Gastrocnemius medialis (tissue), 4 donors: ENCODE measurements around the gene MESP2. TPM values are rescaled to one million over a fixed set of nuclear protein-coding genes. Genes with fewer than 3 reads are reported as not detected.

Experiments
- ATAC-seq, 2 donors: fragments of 150-250 bp; one replicate each; pipeline ENCODE4 v1.9.1; 2016
- DNase-seq, 2 donors: peaks; one replicate each; pipeline ENCODE4 v3.0.0-alpha.2; 2019
- H3K27ac ChIP-seq, 4 donors: fragments of 200-600 bp; sonication (generic); 1 replicate in 1 of 4; 2 replicates in 3 of 4; pipeline ENCODE4 v1.5.1; 2016 to 2018; ENCODE audit warnings: mild to moderate bottlenecking in 2 of 4, moderate library complexity in 1 of 4
- H3K27me3 ChIP-seq, 3 donors: fragments of 200-600 bp; sonication (generic) in 2 of 3; 1 replicate in 1 of 3; 2 replicates in 2 of 3; pipeline versions ENCODE4 v1.5.1 to v1.6.0; 2016 to 2019; ENCODE audit warnings: mild to moderate bottlenecking in 1 of 3, moderate library complexity in 1 of 3
- H3K36me3 ChIP-seq, 2 donors: fragments of 200-600 bp; sonication (generic) in 1 of 2; one replicate each; pipeline ENCODE4 v1.5.1; 2017 to 2018
- H3K4me1 ChIP-seq, 2 donors: fragments of 200-600 bp; sonication (generic) in 1 of 2; one replicate each; pipeline ENCODE4 v1.5.1; 2016 to 2017; ENCODE audit warnings: mild to moderate bottlenecking in 2 of 2
- H3K4me3 ChIP-seq, 4 donors: fragments of 200-600 bp; sonication (generic) in 3 of 4; 1 replicate in 1 of 4; 2 replicates in 3 of 4; pipeline ENCODE4 v1.5.1; 2016 to 2019; ENCODE audit warnings: mild to moderate bottlenecking in 2 of 4
- H3K9me3 ChIP-seq, 3 donors: fragments of 200-600 bp; sonication (generic) in 2 of 3; 1 replicate in 1 of 3; 2 replicates in 2 of 3; pipeline ENCODE4 v1.5.1; 2016 to 2019
- POLR2A ChIP-seq, 2 donors: fragments of 450-650 bp; IDR thresholded peaks; one replicate each; pipeline ENCODE4 v1.6.1; 2017; ENCODE audit warnings: antibody characterized with exemption in 2 of 2, mild to moderate bottlenecking in 2 of 2, moderate library complexity in 2 of 2
- in situ Hi-C, 4 donors: fragments of 200-750 bp; cut with MboI; loops; one replicate each; pipeline versions ENCODE4 v1.15.0 to v1.8.0; 2017; ENCODE audit warnings: low sequenced_read_pairs in 4 of 4
- intact Hi-C: fragments of 100-400 bp; cut with DNase I; formaldehyde crosslinking; loops from one replicate; pipeline ENCODE4 v1.15.1; 2023; ENCODE audit warnings: low total_unique reads
- total RNA-seq, 4 donors: library from RNA; depleted of rRNA; stranded (reverse); fragments of >200 nt; gene quantifications; one replicate each; pipeline versions ENCODE4 v1.1.0 to v1.2.3, GENCODE V29; 2016
- TF ChIP-seq, protein P1 (sequence below), 5 experiments: fragments of 450-650 bp in 3 of 5; fragments of 200-600 bp in 2 of 5; sonication (generic) in 2 of 5; IDR thresholded peaks in 4 of 5; conservative IDR thresholded peaks in 1 of 5; 1 replicate in 4 of 5; 2 replicates in 1 of 5; pipeline ENCODE4 v1.5.1; 2016 to 2019; ENCODE audit warnings: antibody characterized with exemption in 5 of 5, mild to moderate bottlenecking in 3 of 5, moderate library complexity in 3 of 5

MESP2 gene
- total RNA-seq, 4 donors from 2014 or later = not detected

DNA sequence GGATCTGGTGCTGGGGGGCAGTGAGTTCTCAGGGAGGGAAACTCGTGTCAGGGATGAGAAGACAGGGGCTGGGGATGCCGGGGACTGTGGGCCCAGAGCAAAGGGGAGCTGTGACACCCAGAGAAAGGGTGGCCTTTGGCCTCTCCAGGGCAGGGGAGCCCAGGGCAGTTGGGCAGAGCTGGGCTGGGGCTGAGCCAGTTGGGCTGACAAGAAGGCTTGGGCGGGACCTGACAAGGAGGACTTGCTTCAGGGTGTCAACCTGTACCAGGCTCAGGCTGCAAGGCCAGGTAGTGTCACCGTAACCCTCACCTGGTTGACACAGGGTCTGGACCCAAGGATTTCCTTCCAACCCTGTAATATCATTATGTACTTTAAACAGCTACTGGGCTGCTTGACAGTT, 51.7 kb downstream of the MESP2 start:
- intact Hi-C loops = no loop called here
- peaks cover 10 to 14% of the 10 kb centered on the region in 2 donors for H3K4me1 ChIP-seq
- H3K27me3 ChIP-seq = peaks cover 0 to 2% (median 0%) of the 10 kb centered on the region in 3 donors
- H3K27ac ChIP-seq = peak overlapping the region in 1 of 4 donors; percentile 62
- H3K9me3 ChIP-seq = no peaks in the 10 kb centered on the region
- H3K4me3 ChIP-seq = no peak overlapping the region
- in situ Hi-C loops = no loop called here
- DNase-seq (no peak), ATAC-seq (no peak)
- H3K36me3 ChIP-seq = peaks cover 0 to 7% of the 10 kb centered on the region in 2 donors
- TF ChIP-seq POLR2A (IDR thresholded peaks at IDR 0.05) = no peak
- TF ChIP-seq, protein P1, sequence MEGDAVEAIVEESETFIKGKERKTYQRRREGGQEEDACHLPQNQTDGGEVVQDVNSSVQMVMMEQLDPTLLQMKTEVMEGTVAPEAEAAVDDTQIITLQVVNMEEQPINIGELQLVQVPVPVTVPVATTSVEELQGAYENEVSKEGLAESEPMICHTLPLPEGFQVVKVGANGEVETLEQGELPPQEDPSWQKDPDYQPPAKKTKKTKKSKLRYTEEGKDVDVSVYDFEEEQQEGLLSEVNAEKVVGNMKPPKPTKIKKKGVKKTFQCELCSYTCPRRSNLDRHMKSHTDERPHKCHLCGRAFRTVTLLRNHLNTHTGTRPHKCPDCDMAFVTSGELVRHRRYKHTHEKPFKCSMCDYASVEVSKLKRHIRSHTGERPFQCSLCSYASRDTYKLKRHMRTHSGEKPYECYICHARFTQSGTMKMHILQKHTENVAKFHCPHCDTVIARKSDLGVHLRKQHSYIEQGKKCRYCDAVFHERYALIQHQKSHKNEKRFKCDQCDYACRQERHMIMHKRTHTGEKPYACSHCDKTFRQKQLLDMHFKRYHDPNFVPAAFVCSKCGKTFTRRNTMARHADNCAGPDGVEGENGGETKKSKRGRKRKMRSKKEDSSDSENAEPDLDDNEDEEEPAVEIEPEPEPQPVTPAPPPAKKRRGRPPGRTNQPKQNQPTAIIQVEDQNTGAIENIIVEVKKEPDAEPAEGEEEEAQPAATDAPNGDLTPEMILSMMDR (IDR thresholded peaks at IDR 0.05 in 4 of 5, conservative IDR thresholded peaks at IDR 0.05 in 1 of 5) = no peak

Other genes with a start within 250 kb of the MESP2 start
- not detected for gene TICRR, start 200.9 kb upstream of the MESP2 start, total RNA-seq
- gene KIF7, start 120.9 kb upstream of the MESP2 start, total RNA-seq = under 1 TPM; 0.19 to 0.66 (median 0.61) TPM
- gene PLIN1, start 97.0 kb upstream of the MESP2 start, total RNA-seq = 10 to 100 TPM in 1 of 4 donors, 1 to 10 TPM in 3; 1.8 to 17.9 (median 6.3) TPM
- 10 to 100 TPM; 10.0 to 46.4 (median 21.8) TPM for gene PEX11A, start 85.6 kb upstream of the MESP2 start, total RNA-seq
- gene WDR93, start 85.5 kb upstream of the MESP2 start, total RNA-seq = not detected
- 10 to 100 TPM in 1 of 4 donors, 1 to 10 TPM in 3; 5.3 to 12.6 (median 6.1) TPM for gene MESP1, start 25.1 kb upstream of the MESP2 start, total RNA-seq
- 1 to 10 TPM; 3.4 to 7.6 (median 5.1) TPM for gene ANPEP, start 38.5 kb downstream of the MESP2 start, total RNA-seq
- gene AP3S2, start 117.7 kb downstream of the MESP2 start, total RNA-seq = 10 to 100 TPM; 48.4 to 82.6 (median 71.3) TPM
- gene ARPIN, start 136.6 kb downstream of the MESP2 start, total RNA-seq = 10 to 100 TPM in 1 of 4 donors, 1 to 10 TPM in 3; 4.8 to 10.9 (median 6.0) TPM
- gene ZNF710, start 225.0 kb downstream of the MESP2 start, total RNA-seq = 1 to 10 TPM; 2.6 to 5.4 (median 3.2) TPM